ENCODE results near the gene OR4D1. TPM values are rescaled to one million over a fixed set of nuclear protein-coding genes. Genes with fewer than 3 reads are reported as not detected.

OR4D1 gene
- total RNA-seq, 1 donor from 2014 or later, result not detected

GRCh38 chr17:58204796-58205195, 56.6 kb downstream of the OR4D1 start:
- Mint-ChIP-seq H3K36me3 (peaks cover 14% of the 10 kb centered on the region), H3K27ac (no peak overlapping the region), H3K9me3 (no peaks in the 10 kb centered on the region), H3K27me3 (ENCODE audit: low read depth) (peaks cover 10% of the 10 kb centered on the region), H3K4me3 (no peak overlapping the region), H3K4me1 (no peaks in the 10 kb centered on the region)
- no peak for DNase-seq (ENCODE audit: low spot score in 2 of 2, unreplicated experiment in 2 of 2)
- TF ChIP-seq CTCF (IDR thresholded peaks at IDR 0.05; ENCODE audit: unreplicated experiment), result no peak

- Mint-ChIP-seq H3K27me3 (ENCODE audit: low read depth) (no peaks in the 10 kb centered on the region), H3K4me3 (no peak overlapping the region), H3K36me3 (peaks cover 21% of the 10 kb centered on the region), H3K27ac (no peak overlapping the region), H3K9me3 (no peaks in the 10 kb centered on the region), H3K4me1 (no peaks in the 10 kb centered on the region)
- DNase-seq (ENCODE audit: low spot score in 2 of 2, unreplicated experiment in 2 of 2), result no peak
- TF ChIP-seq CTCF (IDR thresholded peaks at IDR 0.05; ENCODE audit: unreplicated experiment), result no peak
These were observed 57.8 kb downstream of the OR4D1 start for GRCh38 chr17:58205936-58206335.

- TF ChIP-seq CTCF (IDR thresholded peaks at IDR 0.05; ENCODE audit: unreplicated experiment), result no peak
- no peak overlapping the region for H3K27ac Mint-ChIP-seq
- H3K27me3 Mint-ChIP-seq (ENCODE audit: low read depth), result no peaks in the 10 kb centered on the region
- no peak for DNase-seq (ENCODE audit: low spot score in 2 of 2, unreplicated experiment in 2 of 2)
- H3K4me3 Mint-ChIP-seq, result no peak overlapping the region
- peaks cover 26% of the 10 kb centered on the region for H3K36me3 Mint-ChIP-seq
- no peaks in the 10 kb centered on the region for H3K9me3 Mint-ChIP-seq
- H3K4me1 Mint-ChIP-seq, result no peaks in the 10 kb centered on the region
These were observed 59.3 kb downstream of the OR4D1 start for GRCh38 chr17:58207451-58207850.

- Mint-ChIP-seq H3K27me3 (ENCODE audit: low read depth) (no peaks in the 10 kb centered on the region), H3K27ac (no peak overlapping the region), H3K36me3 (peaks cover 28% of the 10 kb centered on the region), H3K9me3 (no peaks in the 10 kb centered on the region), H3K4me1 (no peaks in the 10 kb centered on the region), H3K4me3 (no peak overlapping the region)
- no peak for DNase-seq (ENCODE audit: low spot score in 2 of 2, unreplicated experiment in 2 of 2)
- TF ChIP-seq CTCF (IDR thresholded peaks at IDR 0.05; ENCODE audit: unreplicated experiment), result no peak
These were observed 60.2 kb downstream of the OR4D1 start for GRCh38 chr17:58208344-58208743.

Other genes starting within 250 kb of the OR4D1 start
- 37.0 to 38.7 TPM (median 37.8 TPM) in 3 replicates for gene CUEDC1, start 193.0 kb upstream of the OR4D1 start, total RNA-seq
- 80.6 to 84.9 TPM (median 82.5 TPM) in 3 replicates for gene VEZF1, start 160.1 kb upstream of the OR4D1 start, total RNA-seq
- 258 to 267 TPM (median 264 TPM) in 3 replicates for gene SRSF1, start 141.1 kb upstream of the OR4D1 start, total RNA-seq
- gene DYNLL2, start 65.0 kb upstream of the OR4D1 start, total RNA-seq, result 43.3 to 44.3 TPM (median 43.5 TPM) in 3 replicates
- gene OR4D2, start 18.6 kb downstream of the OR4D1 start, total RNA-seq, result not detected in 3 replicates
- not detected in 3 replicates for gene EPX, start 44.3 kb downstream of the OR4D1 start, total RNA-seq
- 31.5 to 35.8 TPM (median 32.9 TPM) in 3 replicates for gene MKS1, start 70.9 kb downstream of the OR4D1 start, total RNA-seq
- 0.16 to 0.29 TPM (median 0.27 TPM) in 3 replicates for gene LPO, start 90.2 kb downstream of the OR4D1 start, total RNA-seq
- gene MPO, start 132.6 kb downstream of the OR4D1 start, total RNA-seq, result not detected in 3 replicates
- 87.2 to 88.8 TPM (median 88.4 TPM) in 3 replicates for gene TSPOAP1, start 180.4 kb downstream of the OR4D1 start, total RNA-seq
- gene SUPT4H1, start 203.8 kb downstream of the OR4D1 start, total RNA-seq, result 76.8 to 90.7 TPM (median 86.6 TPM) in 3 replicates